ENCODE results near the gene NELFCD. TPM values are rescaled to one million over a fixed set of nuclear protein-coding genes. Genes with fewer than 3 reads are reported as not detected.

The NELFCD gene
- total RNA-seq, 1 donor = 46.7 TPM

DNA sequence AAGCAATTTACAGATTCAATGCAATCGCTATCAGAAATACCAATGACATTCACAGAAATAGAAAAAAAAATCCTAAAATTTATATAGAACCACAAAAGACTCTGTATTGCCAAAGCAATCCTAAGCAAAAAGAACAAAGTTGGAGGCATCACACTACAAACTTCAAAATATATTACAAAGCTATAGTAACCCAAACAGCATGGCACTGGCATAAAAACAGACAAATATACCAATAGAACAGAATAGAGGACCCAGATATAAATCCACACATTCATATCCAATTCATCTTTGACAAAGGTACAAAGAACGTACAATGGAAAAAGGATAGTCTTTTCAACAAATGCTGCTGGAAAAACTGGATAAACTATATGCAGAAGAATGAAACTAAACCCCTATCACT lies 11.6 kb upstream of the NELFCD start:
- H3K36me3 ChIP-seq (ENCODE audit: insufficient read depth, low read length) = no peaks in the 10 kb centered on the region
- H4K20me1 ChIP-seq (ENCODE audit: insufficient read depth, low read length) = no peaks in the 10 kb centered on the region
- TF ChIP-seq, protein P1, sequence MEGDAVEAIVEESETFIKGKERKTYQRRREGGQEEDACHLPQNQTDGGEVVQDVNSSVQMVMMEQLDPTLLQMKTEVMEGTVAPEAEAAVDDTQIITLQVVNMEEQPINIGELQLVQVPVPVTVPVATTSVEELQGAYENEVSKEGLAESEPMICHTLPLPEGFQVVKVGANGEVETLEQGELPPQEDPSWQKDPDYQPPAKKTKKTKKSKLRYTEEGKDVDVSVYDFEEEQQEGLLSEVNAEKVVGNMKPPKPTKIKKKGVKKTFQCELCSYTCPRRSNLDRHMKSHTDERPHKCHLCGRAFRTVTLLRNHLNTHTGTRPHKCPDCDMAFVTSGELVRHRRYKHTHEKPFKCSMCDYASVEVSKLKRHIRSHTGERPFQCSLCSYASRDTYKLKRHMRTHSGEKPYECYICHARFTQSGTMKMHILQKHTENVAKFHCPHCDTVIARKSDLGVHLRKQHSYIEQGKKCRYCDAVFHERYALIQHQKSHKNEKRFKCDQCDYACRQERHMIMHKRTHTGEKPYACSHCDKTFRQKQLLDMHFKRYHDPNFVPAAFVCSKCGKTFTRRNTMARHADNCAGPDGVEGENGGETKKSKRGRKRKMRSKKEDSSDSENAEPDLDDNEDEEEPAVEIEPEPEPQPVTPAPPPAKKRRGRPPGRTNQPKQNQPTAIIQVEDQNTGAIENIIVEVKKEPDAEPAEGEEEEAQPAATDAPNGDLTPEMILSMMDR (IDR thresholded peaks at IDR 0.05; ENCODE audit: extremely low read depth, low read depth, low read length) = no peak
- no peaks in the 10 kb centered on the region for H3K9me3 ChIP-seq (ENCODE audit: low read depth, low read length)
- H2AFZ ChIP-seq (ENCODE audit: low read length) = no peak overlapping the region
- no peak overlapping the region for H3K4me3 ChIP-seq (ENCODE audit: insufficient read depth, low read length)
- no peak overlapping the region for H3K27ac ChIP-seq (ENCODE audit: low read depth, low read length)
- H3K4me1 ChIP-seq (ENCODE audit: insufficient read depth, low read length) = no peaks in the 10 kb centered on the region
- no peaks in the 10 kb centered on the region for H3K79me2 ChIP-seq (ENCODE audit: insufficient read depth, low read length)
- no peak for DNase-seq (ENCODE audit: insufficient read length, low spot score, missing footprints)
- peaks cover 3% of the 10 kb centered on the region for H3K27me3 ChIP-seq (ENCODE audit: insufficient read depth, low read length)
- H3K4me2 ChIP-seq (ENCODE audit: insufficient read depth, low read length) = no peak overlapping the region

DNA sequence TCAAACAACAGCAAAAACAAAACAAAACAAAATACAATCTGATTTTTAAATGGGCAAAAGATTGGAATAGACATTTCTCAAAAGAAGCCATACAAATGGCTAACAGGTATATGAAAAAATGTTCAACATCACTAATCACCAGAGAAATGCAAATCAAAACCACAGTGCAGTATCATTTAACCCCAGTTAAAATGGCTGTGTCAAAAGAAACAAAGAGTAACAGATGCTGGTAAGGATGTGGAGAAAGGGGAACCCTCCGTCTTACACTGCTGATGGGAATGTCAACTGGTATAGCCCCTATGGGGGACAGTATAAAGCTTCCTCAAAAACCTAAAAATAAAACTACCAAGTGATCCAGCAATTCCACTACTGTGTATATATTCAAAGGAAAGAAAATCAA lies 10.9 kb upstream of the NELFCD start:
- no peak overlapping the region for H3K4me3 ChIP-seq (ENCODE audit: insufficient read depth, low read length)
- TF ChIP-seq, protein P1 (IDR thresholded peaks at IDR 0.05; ENCODE audit: extremely low read depth, low read depth, low read length) = no peak

DNA sequence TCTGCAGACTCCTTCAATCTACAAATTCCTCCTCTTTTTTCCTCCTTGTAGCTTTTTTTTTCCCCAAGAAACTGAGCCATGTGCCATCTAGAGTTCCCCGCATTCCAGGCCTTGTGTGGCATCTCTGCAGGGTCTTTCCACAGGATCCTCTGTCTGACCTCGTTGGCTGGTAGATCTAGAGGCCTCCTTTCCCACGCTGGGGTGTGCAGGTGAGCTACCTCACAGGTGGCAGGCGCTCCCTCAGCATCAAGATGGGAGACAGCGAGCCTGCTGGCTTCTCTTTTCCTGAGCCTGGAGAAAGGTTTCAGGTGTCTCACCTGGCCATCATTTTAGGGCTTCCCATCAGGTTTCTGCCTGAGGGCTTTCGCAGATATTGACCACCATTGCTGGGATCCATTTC lies 9.6 kb upstream of the NELFCD start:
- H2AFZ ChIP-seq (ENCODE audit: low read length) = no peak overlapping the region
- H3K27ac ChIP-seq (ENCODE audit: low read depth, low read length) = no peak overlapping the region
- TF ChIP-seq, protein P1 (IDR thresholded peaks at IDR 0.05; ENCODE audit: extremely low read depth, low read depth, low read length) = no peak
- H3K79me2 ChIP-seq (ENCODE audit: insufficient read depth, low read length) = no peaks in the 10 kb centered on the region
- no peak overlapping the region for H3K4me2 ChIP-seq (ENCODE audit: insufficient read depth, low read length)
- no peaks in the 10 kb centered on the region for H3K36me3 ChIP-seq (ENCODE audit: insufficient read depth, low read length)
- peaks cover 3% of the 10 kb centered on the region for H3K27me3 ChIP-seq (ENCODE audit: insufficient read depth, low read length)
- no peak for DNase-seq (ENCODE audit: insufficient read length, low spot score, missing footprints)
- H4K20me1 ChIP-seq (ENCODE audit: insufficient read depth, low read length) = no peaks in the 10 kb centered on the region
- peaks cover 3% of the 10 kb centered on the region for H3K9me3 ChIP-seq (ENCODE audit: low read depth, low read length)
- no peaks in the 10 kb centered on the region for H3K4me1 ChIP-seq (ENCODE audit: insufficient read depth, low read length)
- no peak overlapping the region for H3K4me3 ChIP-seq (ENCODE audit: insufficient read depth, low read length)

More for the DNA sequence above, 10.9 kb upstream of the NELFCD start:
- peaks cover 3% of the 10 kb centered on the region for H3K27me3 ChIP-seq (ENCODE audit: insufficient read depth, low read length)
- H3K9me3 ChIP-seq (ENCODE audit: low read depth, low read length) = no peaks in the 10 kb centered on the region
- H3K36me3 ChIP-seq (ENCODE audit: insufficient read depth, low read length) = no peaks in the 10 kb centered on the region
- H2AFZ ChIP-seq (ENCODE audit: low read length) = no peak overlapping the region
- no peak overlapping the region for H3K27ac ChIP-seq (ENCODE audit: low read depth, low read length)
- H4K20me1 ChIP-seq (ENCODE audit: insufficient read depth, low read length) = no peaks in the 10 kb centered on the region
- no peaks in the 10 kb centered on the region for H3K4me1 ChIP-seq (ENCODE audit: insufficient read depth, low read length)
- H3K79me2 ChIP-seq (ENCODE audit: insufficient read depth, low read length) = no peaks in the 10 kb centered on the region
- DNase-seq (ENCODE audit: insufficient read length, low spot score, missing footprints) = no peak
- no peak overlapping the region for H3K4me2 ChIP-seq (ENCODE audit: insufficient read depth, low read length)

DNA sequence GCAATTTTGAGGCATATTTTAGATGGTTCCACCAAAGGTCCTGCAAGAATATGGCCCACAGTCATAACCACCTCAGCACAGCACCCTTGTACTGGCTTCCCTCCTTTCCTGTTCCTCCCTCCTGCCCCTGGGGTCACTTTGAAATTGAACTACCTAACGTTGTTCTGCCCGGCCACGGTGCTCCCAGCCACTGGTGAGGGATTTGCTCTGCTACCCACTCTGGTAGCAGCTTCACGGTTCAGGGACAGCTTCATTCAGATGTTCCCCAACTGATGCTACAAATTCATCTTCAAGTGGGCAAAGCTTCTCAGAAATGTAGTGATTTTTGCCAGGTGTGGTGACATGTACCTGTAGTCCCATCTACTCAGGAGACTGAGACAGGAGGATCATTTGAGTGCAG lies 7.9 kb upstream of the NELFCD start:
- no peaks in the 10 kb centered on the region for H3K4me1 ChIP-seq (ENCODE audit: insufficient read depth, low read length)
- no peak overlapping the region for H2AFZ ChIP-seq (ENCODE audit: low read length)
- no peaks in the 10 kb centered on the region for H4K20me1 ChIP-seq (ENCODE audit: insufficient read depth, low read length)
- peaks cover 3% of the 10 kb centered on the region for H3K9me3 ChIP-seq (ENCODE audit: low read depth, low read length)
- DNase-seq (ENCODE audit: insufficient read length, low spot score, missing footprints) = no peak
- H3K4me2 ChIP-seq (ENCODE audit: insufficient read depth, low read length) = no peak overlapping the region
- no peak overlapping the region for H3K27ac ChIP-seq (ENCODE audit: low read depth, low read length)
- H3K27me3 ChIP-seq (ENCODE audit: insufficient read depth, low read length) = peaks cover 3% of the 10 kb centered on the region
- H3K36me3 ChIP-seq (ENCODE audit: insufficient read depth, low read length) = no peaks in the 10 kb centered on the region
- TF ChIP-seq, protein P1 (IDR thresholded peaks at IDR 0.05; ENCODE audit: extremely low read depth, low read depth, low read length) = no peak
- H3K4me3 ChIP-seq (ENCODE audit: insufficient read depth, low read length) = no peak overlapping the region
- H3K79me2 ChIP-seq (ENCODE audit: insufficient read depth, low read length) = no peaks in the 10 kb centered on the region

All from osteoblast (primary cell).